ENCODE results near the gene CDH12.
A peak's percentile ranks its signal among the peaks of the same experiment; 100 is the strongest.
"Not testable (repeated sequence)": the region's sequence is repeated elsewhere in the genome, so short reads cannot be mapped to it uniquely, and the experiment has no call there.

The CDH12 gene

GRCh38 chr5:22033066-22033465, 820.1 kb downstream of the CDH12 start:
- TF ChIP-seq, protein P1, sequence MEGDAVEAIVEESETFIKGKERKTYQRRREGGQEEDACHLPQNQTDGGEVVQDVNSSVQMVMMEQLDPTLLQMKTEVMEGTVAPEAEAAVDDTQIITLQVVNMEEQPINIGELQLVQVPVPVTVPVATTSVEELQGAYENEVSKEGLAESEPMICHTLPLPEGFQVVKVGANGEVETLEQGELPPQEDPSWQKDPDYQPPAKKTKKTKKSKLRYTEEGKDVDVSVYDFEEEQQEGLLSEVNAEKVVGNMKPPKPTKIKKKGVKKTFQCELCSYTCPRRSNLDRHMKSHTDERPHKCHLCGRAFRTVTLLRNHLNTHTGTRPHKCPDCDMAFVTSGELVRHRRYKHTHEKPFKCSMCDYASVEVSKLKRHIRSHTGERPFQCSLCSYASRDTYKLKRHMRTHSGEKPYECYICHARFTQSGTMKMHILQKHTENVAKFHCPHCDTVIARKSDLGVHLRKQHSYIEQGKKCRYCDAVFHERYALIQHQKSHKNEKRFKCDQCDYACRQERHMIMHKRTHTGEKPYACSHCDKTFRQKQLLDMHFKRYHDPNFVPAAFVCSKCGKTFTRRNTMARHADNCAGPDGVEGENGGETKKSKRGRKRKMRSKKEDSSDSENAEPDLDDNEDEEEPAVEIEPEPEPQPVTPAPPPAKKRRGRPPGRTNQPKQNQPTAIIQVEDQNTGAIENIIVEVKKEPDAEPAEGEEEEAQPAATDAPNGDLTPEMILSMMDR (IDR thresholded peaks at IDR 0.05; ENCODE audit: extremely low read depth, insufficient read depth, missing control alignments) = no peak
- in situ Hi-C loops (cut with MboI; ENCODE audit: low pct_unique_long_range_greater_than_20kb, low sequenced_read_pairs, unreplicated experiment) = no loop called here

DNA sequence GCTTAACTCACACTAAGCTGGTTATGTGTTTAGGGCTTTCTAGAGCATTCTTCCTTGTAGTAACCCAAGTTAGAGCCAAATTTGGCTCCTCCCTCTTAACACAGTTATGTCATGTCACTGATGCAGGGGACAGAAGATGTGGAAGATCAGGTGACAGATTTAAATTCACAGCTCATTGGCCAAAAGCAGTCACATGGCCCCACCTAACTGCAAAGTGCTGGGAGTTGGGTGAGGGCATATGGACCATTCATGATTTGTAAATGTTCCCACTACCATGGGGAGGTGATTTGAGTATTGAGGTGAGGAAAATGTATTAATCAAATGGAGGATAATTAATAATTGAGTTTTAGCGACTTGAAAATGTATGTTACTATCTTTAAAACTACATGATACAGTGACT, 829.4 kb downstream of the CDH12 start:
- TF ChIP-seq, protein P1 (IDR thresholded peaks at IDR 0.05; ENCODE audit: extremely low read depth, insufficient read depth, missing control alignments) = no peak
- no peak for DNase-seq (ENCODE audit: low spot score)
- in situ Hi-C loops (cut with MboI; ENCODE audit: low pct_unique_long_range_greater_than_20kb, low sequenced_read_pairs, unreplicated experiment) = no loop called here

More at GRCh38 chr5:22033066-22033465, 820.1 kb downstream of the CDH12 start:
- DNase-seq (ENCODE audit: low spot score) = no peak

- in situ Hi-C loops (cut with MboI; ENCODE audit: low pct_unique_long_range_greater_than_20kb, low sequenced_read_pairs, unreplicated experiment); DNase-seq (ENCODE audit: low spot score): not testable (repeated sequence)
Measured at GRCh38 chr5:22012893-22013292, 840.3 kb downstream of the CDH12 start.

- DNase-seq (ENCODE audit: low spot score); in situ Hi-C loops (cut with MboI; ENCODE audit: low pct_unique_long_range_greater_than_20kb, low sequenced_read_pairs, unreplicated experiment): not testable (repeated sequence)
Measured at GRCh38 chr5:22010808-22011207, 842.3 kb downstream of the CDH12 start.

GRCh38 chr5:22001097-22001496, 852.0 kb downstream of the CDH12 start:
- DNase-seq (ENCODE audit: low spot score); in situ Hi-C loops (cut with MboI; ENCODE audit: low pct_unique_long_range_greater_than_20kb, low sequenced_read_pairs, unreplicated experiment): not testable (repeated sequence)

GRCh38 chr5:21985799-21986198, 867.3 kb downstream of the CDH12 start:
- in situ Hi-C loops (cut with MboI; ENCODE audit: low pct_unique_long_range_greater_than_20kb, low sequenced_read_pairs, unreplicated experiment); DNase-seq (ENCODE audit: low spot score): not testable (repeated sequence)

GRCh38 chr5:21951571-21951970, 901.6 kb downstream of the CDH12 start:
- in situ Hi-C loops (cut with MboI; ENCODE audit: low pct_unique_long_range_greater_than_20kb, low sequenced_read_pairs, unreplicated experiment); DNase-seq (ENCODE audit: low spot score): not testable (repeated sequence)

GRCh38 chr5:21931116-21931515, 922.0 kb downstream of the CDH12 start:
- in situ Hi-C loops (cut with MboI; ENCODE audit: low pct_unique_long_range_greater_than_20kb, low sequenced_read_pairs, unreplicated experiment) = no loop called here
- TF ChIP-seq, protein P1 (IDR thresholded peaks at IDR 0.05; ENCODE audit: extremely low read depth, insufficient read depth, missing control alignments) = no peak
- DNase-seq (ENCODE audit: low spot score) = no peak

- TF ChIP-seq, protein P1 (IDR thresholded peaks at IDR 0.05; ENCODE audit: extremely low read depth, insufficient read depth, missing control alignments) = peak; percentile 66
- DNase-seq (ENCODE audit: low spot score) = peak; percentile 40
- in situ Hi-C loops (cut with MboI; ENCODE audit: low pct_unique_long_range_greater_than_20kb, low sequenced_read_pairs, unreplicated experiment) = no loop called here
Measured at GRCh38 chr5:21919414-21920022, 933.6 kb downstream of the CDH12 start.
